ENCODE results near the gene STXBP6. TPM values are rescaled to one million over a fixed set of nuclear protein-coding genes. Genes with fewer than 3 reads are reported as not detected.

STXBP6 gene
- total RNA-seq: 1 to 10 TPM in 1 of 9 donors, under 1 TPM in 8; 0.06 to 3.7 (median 0.67) TPM
- polyA plus RNA-seq: 1 to 10 TPM in 2 of 3 donors, under 1 TPM in 1; 0.32 to 1.1 (median 1.1) TPM
- long read RNA-seq, donor 1: 0 reads
- long read RNA-seq, donor 2: 0 reads
- long read RNA-seq, donor 3, partial matches to known transcripts: 0 of 1 reads
- long read RNA-seq, donor 3, other reads (novel, unspliced or antisense): 0 of 1 reads
- long read RNA-seq, donor 4: 0 reads
- long read RNA-seq, donor 5, full-length matches to known transcripts: 1 of 1 reads
- long read RNA-seq, donor 5, partial matches to known transcripts: 0 of 1 reads
- long read RNA-seq, donor 5, other reads (novel, unspliced or antisense): 0 of 1 reads
- long read RNA-seq, donor 6: 0 reads
- long read RNA-seq, donor 7, full-length matches to known transcripts: 2 of 2 reads
- long read RNA-seq, donor 7, partial matches to known transcripts: 0 of 2 reads
- long read RNA-seq, donor 7, other reads (novel, unspliced or antisense): 0 of 2 reads
- long read RNA-seq, donor 8, full-length matches to known transcripts: 4 of 4 reads
- long read RNA-seq, donor 8, partial matches to known transcripts: 0 of 4 reads
- long read RNA-seq, donor 8, other reads (novel, unspliced or antisense): 0 of 4 reads
- long read RNA-seq, donor 9: 0 reads
- long read RNA-seq, donor 10, full-length matches to known transcripts: 1 of 1 reads
- long read RNA-seq, donor 10, partial matches to known transcripts: 0 of 1 reads
- long read RNA-seq, donor 10, other reads (novel, unspliced or antisense): 0 of 1 reads

- intact Hi-C loops (cut with DNase I): no loop called here
- peak in 6 of 7 donors; percentile 28 to 52 (median 48) for DNase-seq
- H3K27ac ChIP-seq: no peak within 1 kb of the TSS
Observed at GRCh38 chr14:25049568-25050268, at the start of gene STXBP6. TSS of gene STXBP6 (minus strand) at chr14:25050147. CDS start at chr14:24974818, 75,329 bp downstream.

DNA sequence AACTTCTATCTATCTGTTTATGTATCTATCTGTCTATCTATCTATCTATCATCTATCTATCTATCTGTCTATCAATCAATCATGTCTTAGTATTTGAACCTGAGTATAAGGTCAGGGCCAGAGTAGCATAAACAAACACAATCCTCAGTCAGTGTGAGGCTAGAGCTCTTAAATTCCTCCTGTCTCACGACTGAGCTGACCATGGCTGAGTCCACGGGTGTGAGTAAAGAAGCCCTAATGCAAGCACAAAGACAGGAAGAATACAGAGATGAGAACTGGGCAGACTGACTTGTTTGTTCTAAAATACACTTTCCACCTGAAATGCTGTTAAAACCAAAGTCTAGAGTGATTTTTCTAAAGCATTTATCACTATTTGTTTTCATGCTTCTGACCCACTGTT lies 47.2 kb upstream of the STXBP6 start:
- DNase-seq: no peak
- TF ChIP-seq, protein P1, sequence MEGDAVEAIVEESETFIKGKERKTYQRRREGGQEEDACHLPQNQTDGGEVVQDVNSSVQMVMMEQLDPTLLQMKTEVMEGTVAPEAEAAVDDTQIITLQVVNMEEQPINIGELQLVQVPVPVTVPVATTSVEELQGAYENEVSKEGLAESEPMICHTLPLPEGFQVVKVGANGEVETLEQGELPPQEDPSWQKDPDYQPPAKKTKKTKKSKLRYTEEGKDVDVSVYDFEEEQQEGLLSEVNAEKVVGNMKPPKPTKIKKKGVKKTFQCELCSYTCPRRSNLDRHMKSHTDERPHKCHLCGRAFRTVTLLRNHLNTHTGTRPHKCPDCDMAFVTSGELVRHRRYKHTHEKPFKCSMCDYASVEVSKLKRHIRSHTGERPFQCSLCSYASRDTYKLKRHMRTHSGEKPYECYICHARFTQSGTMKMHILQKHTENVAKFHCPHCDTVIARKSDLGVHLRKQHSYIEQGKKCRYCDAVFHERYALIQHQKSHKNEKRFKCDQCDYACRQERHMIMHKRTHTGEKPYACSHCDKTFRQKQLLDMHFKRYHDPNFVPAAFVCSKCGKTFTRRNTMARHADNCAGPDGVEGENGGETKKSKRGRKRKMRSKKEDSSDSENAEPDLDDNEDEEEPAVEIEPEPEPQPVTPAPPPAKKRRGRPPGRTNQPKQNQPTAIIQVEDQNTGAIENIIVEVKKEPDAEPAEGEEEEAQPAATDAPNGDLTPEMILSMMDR (IDR thresholded peaks at IDR 0.05): no peak
- no peak for TF ChIP-seq POLR2A (IDR thresholded peaks at IDR 0.05)

More at GRCh38 chr14:25049568-25050268, at the start of gene STXBP6:
- H3K9me3 ChIP-seq (replicated peaks in 1 of 3): no peaks in the 10 kb centered on the region
- WGBS, 4 donors: 0 to 1% (median 0%) methylated on average over 9 to 82 of the region's 82 CpGs
- H3K27me3 ChIP-seq: peaks cover 29% of the 10 kb centered on the region
- peak within 1 kb of the TSS in 2 of 4 donors; percentile 8 to 71 for H3K4me3 ChIP-seq
- no peaks in the 10 kb centered on the region for H3K36me3 ChIP-seq (replicated peaks in 1 of 2)
- TF ChIP-seq, protein P1 (IDR thresholded peaks at IDR 0.05): no peak
- TF ChIP-seq POLR2A (IDR thresholded peaks at IDR 0.05): no peak
- H3K4me1 ChIP-seq (replicated peaks in 1 of 2): peaks cover 8 to 11% of the 10 kb centered on the region in 2 donors

DNA sequence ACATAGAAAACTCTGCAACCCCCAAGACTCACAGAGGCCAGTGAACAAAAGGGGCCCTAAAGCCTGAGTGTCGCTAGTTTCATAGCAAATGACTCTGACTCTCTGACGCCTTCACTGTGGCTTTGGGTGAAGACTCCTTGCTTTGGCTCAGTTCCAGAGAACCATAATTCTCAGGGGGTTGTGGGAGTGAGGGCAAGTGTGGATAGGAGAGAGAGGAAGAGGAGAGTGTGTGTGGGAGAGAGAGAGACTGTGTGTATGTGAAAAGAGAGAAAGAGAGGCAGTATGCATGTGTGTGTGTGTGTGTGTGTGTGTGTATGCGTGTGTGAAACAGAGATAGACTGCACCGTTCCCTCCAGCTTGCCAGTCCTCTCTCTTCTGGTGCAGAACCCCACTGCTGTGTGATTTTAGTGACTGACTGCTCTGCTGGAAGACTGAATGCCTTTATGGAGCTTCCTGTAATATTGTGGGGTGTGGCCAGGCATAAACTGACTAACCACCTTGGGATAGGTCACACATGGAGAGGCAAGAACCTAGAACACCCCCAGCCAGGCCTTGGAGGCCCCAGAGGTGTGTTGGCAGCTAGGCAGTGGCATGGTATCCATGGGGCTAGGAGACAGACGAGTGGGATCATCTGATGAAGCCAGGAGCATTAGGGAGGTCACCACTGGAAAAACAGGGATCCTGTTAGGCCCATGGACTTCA lies 45.9 kb upstream of the STXBP6 start:
- TF ChIP-seq POLR2A (IDR thresholded peaks at IDR 0.05): no peak
- TF ChIP-seq, protein P1 (IDR thresholded peaks at IDR 0.05): no peak
- intact Hi-C loops (cut with DNase I): no loop called here
- Histone ChIP-seq H3K27ac (no peak overlapping the region), H3K9me3 (replicated peaks in 1 of 3) (no peaks in the 10 kb centered on the region), H3K4me1 (replicated peaks in 1 of 2) (no peaks in the 10 kb centered on the region), H3K36me3 (replicated peaks in 1 of 2) (no peaks in the 10 kb centered on the region), H3K27me3 (no peaks in the 10 kb centered on the region), H3K4me3 (no peak overlapping the region)
- no peak for DNase-seq
- WGBS, 4 donors: 49 to 57% (median 55%) methylated on average over 5 of the region's 5 CpGs

More for the DNA sequence above, 47.2 kb upstream of the STXBP6 start:
- no peaks in the 10 kb centered on the region for H3K27me3 ChIP-seq
- intact Hi-C loops (cut with DNase I): no loop called here
- 21 to 33% (median 31%) methylated on average over 2 of the region's 2 CpGs for WGBS, 4 donors
- no peaks in the 10 kb centered on the region for H3K4me1 ChIP-seq (replicated peaks in 1 of 2)
- no peak overlapping the region for H3K27ac ChIP-seq
- no peaks in the 10 kb centered on the region for H3K36me3 ChIP-seq (replicated peaks in 1 of 2)
- no peaks in the 10 kb centered on the region for H3K9me3 ChIP-seq (replicated peaks in 1 of 3)
- H3K4me3 ChIP-seq: no peak overlapping the region
